Neural cell (in vitro differentiated cells): ENCODE data around the gene DPYD. TPM values are rescaled to one million over a fixed set of nuclear protein-coding genes. Genes with fewer than 3 reads are reported as not detected.

Source experiments
- H2AFZ ChIP-seq: fragments of 200-600, 300-800 bp; sonication (generic), shearing (Covaris generic); 2 replicates; pipeline ENCODE4 v1.6.0; 2014; ENCODE audit warnings: low read depth, mild to moderate bottlenecking, antibody characterized with exemption, low read length, moderate library complexity
- H3F3A ChIP-seq: fragments of 200-600 bp; shearing (Covaris generic); 2 replicates; pipeline ENCODE4 v1.6.1; 2016; ENCODE audit warnings: mild to moderate bottlenecking, moderate library complexity, mixed read lengths, antibody characterized with exemption, low read length; ENCODE audit not compliant: insufficient read depth, poor library complexity, severe bottlenecking
- H3K27ac ChIP-seq: fragments of 200-600, 300-800 bp; sonication (generic), shearing (Covaris generic); 2 replicates; pipeline ENCODE4 v1.5.1; 2014; ENCODE audit warnings: mild to moderate bottlenecking, low read length, moderate library complexity
- H3K27me3 ChIP-seq: fragments of 300-800, 200-600 bp; sonication (generic), shearing (Covaris generic); 2 replicates; pipeline ENCODE4 v1.6.0; 2014; ENCODE audit warnings: mild to moderate bottlenecking, low read depth, low read length, moderate library complexity; ENCODE audit not compliant: insufficient read depth
- H3K36me3 ChIP-seq: fragments of 300-800, 200-600 bp; sonication (generic), shearing (Covaris generic); 2 replicates; pipeline ENCODE4 v1.5.1; 2014; ENCODE audit warnings: mild to moderate bottlenecking, antibody characterized with exemption, low read length, moderate library complexity; ENCODE audit not compliant: insufficient read depth
- H3K4me2 ChIP-seq: fragments of 300-800, 200-600 bp; sonication (generic), shearing (Covaris generic); 2 replicates; pipeline ENCODE4 v1.6.0; 2014; ENCODE audit warnings: mild to moderate bottlenecking, low read length
- H3K4me3 ChIP-seq: fragments of 300-800, 200-600 bp; sonication (generic), shearing (Covaris generic); 2 replicates; pipeline ENCODE4 v1.5.1; 2014; ENCODE audit warnings: mild to moderate bottlenecking, low read length, moderate library complexity
- H3K79me2 ChIP-seq: fragments of 200-600 bp; shearing (Covaris generic); replicated peaks from 2 replicates; pipeline ENCODE4 v1.6.0; 2014; ENCODE audit warnings: mild to moderate bottlenecking, low read length, moderate library complexity; ENCODE audit not compliant: insufficient read depth
- H3K9ac ChIP-seq: fragments of 300-800, 200-600 bp; sonication (generic), shearing (Covaris generic); 2 replicates; pipeline ENCODE4 v1.6.1; 2016; ENCODE audit warnings: mild to moderate bottlenecking, low read length, mixed read lengths
- H3K9me2 ChIP-seq: fragments of 200-600 bp; shearing (Covaris generic); 2 replicates; pipeline ENCODE4 v1.6.1; 2016; ENCODE audit warnings: mild to moderate bottlenecking, low read length, mixed read lengths; ENCODE audit not compliant: insufficient read depth
- H3K9me3 ChIP-seq: fragments of 200-600, 300-800 bp; sonication (generic), shearing (Covaris generic); 2 replicates; pipeline ENCODE4 v1.6.1; 2016; ENCODE audit warnings: mild to moderate bottlenecking, mixed run types, low read length, moderate library complexity, mixed read lengths
- H4K20me1 ChIP-seq: fragments of 200-600 bp; shearing (Covaris generic); 2 replicates; pipeline ENCODE4 v1.6.1; 2016; ENCODE audit warnings: mild to moderate bottlenecking, mixed run types; ENCODE audit not compliant: insufficient read depth
- EP300 ChIP-seq: fragments of 450-650 bp; conservative IDR thresholded peaks from 2 replicates; pipeline ENCODE4 v1.6.1; 2014; ENCODE audit warnings: antibody characterized with exemption, mild to moderate bottlenecking, moderate library complexity; ENCODE audit not compliant: poor library complexity, severe bottlenecking
- EZH2 ChIP-seq: fragments of 200-600, 300-800 bp; shearing (Covaris generic), sonication (generic); IDR thresholded peaks from 2 replicates; pipeline ENCODE4 v1.6.1; 2014; ENCODE audit warnings: antibody characterized with exemption, low read length, borderline replicate concordance, mild to moderate bottlenecking; ENCODE audit not compliant: insufficient read depth, poor library complexity, severe bottlenecking
- MXI1 ChIP-seq: fragments of 450-650 bp; conservative IDR thresholded peaks from 2 replicates; pipeline ENCODE4 v1.6.1; 2014; ENCODE audit warnings: antibody characterized with exemption, mild to moderate bottlenecking; ENCODE audit not compliant: poor library complexity, severe bottlenecking
- POLR2AphosphoS5 ChIP-seq: IDR thresholded peaks from 2 replicates; pipeline ENCODE4 v1.6.1; 2012
- RAD21 ChIP-seq: fragments of 450-650 bp; conservative IDR thresholded peaks from 2 replicates; pipeline ENCODE4 v1.6.1; 2014; ENCODE audit warnings: antibody characterized with exemption, mild to moderate bottlenecking, moderate library complexity
- SMC3 ChIP-seq: fragments of 450-650 bp; conservative IDR thresholded peaks from 2 replicates; pipeline ENCODE4 v1.6.1; 2014; ENCODE audit warnings: antibody characterized with exemption, mild to moderate bottlenecking, moderate library complexity; ENCODE audit not compliant: poor library complexity
- TAF1 ChIP-seq: IDR thresholded peaks from 2 replicates; pipeline ENCODE4 v1.6.1; 2012; ENCODE audit warnings: low read depth
- polyA plus RNA-seq: library from polyadenylated mRNA; depleted of rRNA; stranded (reverse); fragments of >200 nt; gene quantifications from 2 replicates; pipeline ENCODE4 v1.2.3, GENCODE V29; 2014
- TF ChIP-seq, protein P1 (sequence below): fragments of 450-650 bp; IDR thresholded peaks from 2 replicates; pipeline ENCODE4 v1.5.1; 2014; ENCODE audit warnings: antibody characterized with exemption, mild to moderate bottlenecking, moderate library complexity; ENCODE audit not compliant: poor library complexity, severe bottlenecking
- TF ChIP-seq, protein P2 (sequence below): IDR thresholded peaks from 2 replicates; pipeline ENCODE4 v1.6.1; 2012; ENCODE audit warnings: borderline replicate concordance

DPYD gene
- polyA plus RNA-seq, 1 donor from 2014 or later = 6.7 TPM

DNA sequence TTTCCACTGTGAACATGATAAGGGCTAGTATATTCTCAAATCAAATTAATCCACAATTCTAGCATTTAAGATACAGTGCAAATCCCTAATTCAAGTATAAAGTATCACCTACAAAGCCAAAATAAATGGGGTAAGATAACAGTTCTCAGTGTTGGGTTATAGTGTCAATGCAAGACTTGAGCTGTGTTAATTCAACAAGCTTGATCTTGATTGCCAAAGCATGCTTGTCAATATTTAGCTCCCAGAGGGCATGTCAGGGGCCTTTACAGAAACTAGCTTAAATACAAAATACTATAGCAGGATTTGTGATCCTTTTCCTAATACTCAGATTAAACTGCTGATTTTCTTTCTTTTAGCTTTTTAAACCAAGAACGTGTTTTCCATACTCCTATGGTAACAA, 658.0 kb downstream of the DPYD start:
- no peak overlapping the region for H2AFZ ChIP-seq
- no peaks in the 10 kb centered on the region for H3K9me2 ChIP-seq
- no peak overlapping the region for H3K9ac ChIP-seq
- no peaks in the 10 kb centered on the region for H3K36me3 ChIP-seq
- H3F3A ChIP-seq = no peaks in the 10 kb centered on the region
- peak overlapping the region; percentile 10 for H3K4me2 ChIP-seq
- no peaks in the 10 kb centered on the region for H3K27me3 ChIP-seq
- no peak overlapping the region for H3K27ac ChIP-seq
- no peaks in the 10 kb centered on the region for H4K20me1 ChIP-seq
- no peaks in the 10 kb centered on the region for H3K9me3 ChIP-seq
- H3K79me2 ChIP-seq = no peaks in the 10 kb centered on the region
- H3K4me3 ChIP-seq = no peak overlapping the region
- TF ChIP-seq EZH2 (no peak), SMC3 (no peak), TAF1 (no peak), POLR2AphosphoS5 (no peak), RAD21 (no peak), MXI1 (no peak), EP300 (no peak)
- TF ChIP-seq, protein P1, sequence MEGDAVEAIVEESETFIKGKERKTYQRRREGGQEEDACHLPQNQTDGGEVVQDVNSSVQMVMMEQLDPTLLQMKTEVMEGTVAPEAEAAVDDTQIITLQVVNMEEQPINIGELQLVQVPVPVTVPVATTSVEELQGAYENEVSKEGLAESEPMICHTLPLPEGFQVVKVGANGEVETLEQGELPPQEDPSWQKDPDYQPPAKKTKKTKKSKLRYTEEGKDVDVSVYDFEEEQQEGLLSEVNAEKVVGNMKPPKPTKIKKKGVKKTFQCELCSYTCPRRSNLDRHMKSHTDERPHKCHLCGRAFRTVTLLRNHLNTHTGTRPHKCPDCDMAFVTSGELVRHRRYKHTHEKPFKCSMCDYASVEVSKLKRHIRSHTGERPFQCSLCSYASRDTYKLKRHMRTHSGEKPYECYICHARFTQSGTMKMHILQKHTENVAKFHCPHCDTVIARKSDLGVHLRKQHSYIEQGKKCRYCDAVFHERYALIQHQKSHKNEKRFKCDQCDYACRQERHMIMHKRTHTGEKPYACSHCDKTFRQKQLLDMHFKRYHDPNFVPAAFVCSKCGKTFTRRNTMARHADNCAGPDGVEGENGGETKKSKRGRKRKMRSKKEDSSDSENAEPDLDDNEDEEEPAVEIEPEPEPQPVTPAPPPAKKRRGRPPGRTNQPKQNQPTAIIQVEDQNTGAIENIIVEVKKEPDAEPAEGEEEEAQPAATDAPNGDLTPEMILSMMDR = no peak
- TF ChIP-seq, protein P2, sequence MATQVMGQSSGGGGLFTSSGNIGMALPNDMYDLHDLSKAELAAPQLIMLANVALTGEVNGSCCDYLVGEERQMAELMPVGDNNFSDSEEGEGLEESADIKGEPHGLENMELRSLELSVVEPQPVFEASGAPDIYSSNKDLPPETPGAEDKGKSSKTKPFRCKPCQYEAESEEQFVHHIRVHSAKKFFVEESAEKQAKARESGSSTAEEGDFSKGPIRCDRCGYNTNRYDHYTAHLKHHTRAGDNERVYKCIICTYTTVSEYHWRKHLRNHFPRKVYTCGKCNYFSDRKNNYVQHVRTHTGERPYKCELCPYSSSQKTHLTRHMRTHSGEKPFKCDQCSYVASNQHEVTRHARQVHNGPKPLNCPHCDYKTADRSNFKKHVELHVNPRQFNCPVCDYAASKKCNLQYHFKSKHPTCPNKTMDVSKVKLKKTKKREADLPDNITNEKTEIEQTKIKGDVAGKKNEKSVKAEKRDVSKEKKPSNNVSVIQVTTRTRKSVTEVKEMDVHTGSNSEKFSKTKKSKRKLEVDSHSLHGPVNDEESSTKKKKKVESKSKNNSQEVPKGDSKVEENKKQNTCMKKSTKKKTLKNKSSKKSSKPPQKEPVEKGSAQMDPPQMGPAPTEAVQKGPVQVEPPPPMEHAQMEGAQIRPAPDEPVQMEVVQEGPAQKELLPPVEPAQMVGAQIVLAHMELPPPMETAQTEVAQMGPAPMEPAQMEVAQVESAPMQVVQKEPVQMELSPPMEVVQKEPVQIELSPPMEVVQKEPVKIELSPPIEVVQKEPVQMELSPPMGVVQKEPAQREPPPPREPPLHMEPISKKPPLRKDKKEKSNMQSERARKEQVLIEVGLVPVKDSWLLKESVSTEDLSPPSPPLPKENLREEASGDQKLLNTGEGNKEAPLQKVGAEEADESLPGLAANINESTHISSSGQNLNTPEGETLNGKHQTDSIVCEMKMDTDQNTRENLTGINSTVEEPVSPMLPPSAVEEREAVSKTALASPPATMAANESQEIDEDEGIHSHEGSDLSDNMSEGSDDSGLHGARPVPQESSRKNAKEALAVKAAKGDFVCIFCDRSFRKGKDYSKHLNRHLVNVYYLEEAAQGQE = no peak

DNA sequence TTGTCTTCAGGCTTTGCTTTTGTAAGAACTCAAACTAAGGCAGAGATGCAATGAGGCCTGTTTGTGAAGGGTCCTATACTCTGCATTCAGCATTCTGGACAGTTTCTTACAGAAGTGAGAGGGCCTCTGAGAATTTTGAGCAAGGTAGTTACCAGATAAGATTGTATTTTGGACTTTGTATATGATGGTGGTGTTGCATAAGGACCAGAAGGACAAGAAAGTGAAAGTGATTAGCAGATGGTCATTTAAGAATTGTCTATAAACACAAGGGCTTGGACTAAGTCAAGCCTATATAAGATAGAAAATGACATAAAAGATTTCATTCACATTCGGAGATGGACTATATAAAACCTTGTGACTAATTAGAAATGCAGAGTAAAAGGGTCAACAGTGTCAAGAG, 662.2 kb downstream of the DPYD start:
- TF ChIP-seq, protein P2 = no peak
- no peak for TF ChIP-seq SMC3
- no peak for TF ChIP-seq RAD21
- TF ChIP-seq POLR2AphosphoS5 = no peak
- TF ChIP-seq EZH2 = no peak
- TF ChIP-seq TAF1 = no peak
- TF ChIP-seq MXI1 = no peak
- TF ChIP-seq, protein P1 = no peak
- TF ChIP-seq EP300 = no peak
- H3K36me3 ChIP-seq = no peaks in the 10 kb centered on the region
- no peak overlapping the region for H3K4me3 ChIP-seq
- no peaks in the 10 kb centered on the region for H3K9me2 ChIP-seq
- H3K9ac ChIP-seq = no peak overlapping the region
- H3K9me3 ChIP-seq = no peaks in the 10 kb centered on the region
- no peak overlapping the region for H3K27ac ChIP-seq
- H3K4me2 ChIP-seq = no peak overlapping the region
- no peaks in the 10 kb centered on the region for H4K20me1 ChIP-seq
- no peak overlapping the region for H2AFZ ChIP-seq
- H3F3A ChIP-seq = no peaks in the 10 kb centered on the region
- H3K79me2 ChIP-seq = no peaks in the 10 kb centered on the region
- H3K27me3 ChIP-seq = no peaks in the 10 kb centered on the region
